ENCODE results near the gene ADCK1. TPM values are rescaled to one million over a fixed set of nuclear protein-coding genes. Genes with fewer than 3 reads are reported as not detected.
"Not testable (repeated sequence)": the region's sequence is repeated elsewhere in the genome, so short reads cannot be mapped to it uniquely, and the experiment has no call there.

Gene ADCK1
- total RNA-seq, 2 donors from 2014 or later = 2.6 to 26.4 TPM

DNA sequence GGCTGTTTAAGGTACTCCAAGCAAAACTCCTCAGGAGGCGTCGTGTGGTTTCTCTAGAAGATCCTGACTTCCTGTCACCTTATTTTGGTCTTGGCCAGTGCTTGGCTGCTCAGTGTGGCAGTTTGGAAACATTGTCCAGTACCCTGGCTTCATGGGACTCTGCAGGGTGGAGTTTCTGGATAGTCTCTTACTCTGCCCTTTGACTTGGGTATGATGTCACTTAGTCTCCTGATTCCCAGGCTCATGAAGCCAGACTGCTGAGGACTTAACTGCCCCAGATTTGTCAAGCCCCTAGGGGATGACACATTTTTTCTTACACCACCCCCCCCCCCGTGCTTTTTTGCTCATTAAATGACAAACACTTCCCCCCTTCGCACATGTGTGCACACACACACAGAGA, 82.7 kb downstream of the ADCK1 start:
- Histone ChIP-seq H3K9me3 (no peaks in the 10 kb centered on the region), H3K4me1 (peaks cover 22% of the 10 kb centered on the region), H3K36me3 (replicated peaks in 1 of 2; ENCODE audit: insufficient read depth in 1 of 2, low read depth in 2 of 2) (no peaks in the 10 kb centered on the region), H3K27me3 (no peaks in the 10 kb centered on the region), H3K4me3 (no peak overlapping the region), H3K27ac (no peak overlapping the region)
- no peak for TF ChIP-seq CTCF (IDR thresholded peaks at IDR 0.05)
- no peak for TF ChIP-seq POLR2A (IDR thresholded peaks at IDR 0.05)
- ATAC-seq (peak; percentile 38), DNase-seq (peak in 1 of 4 donors; percentile 21)
- intact Hi-C loops (cut with DNase I) = no loop called here
- 75 to 81% methylated on average over 2 to 4 of the region's 4 CpGs for WGBS, 2 donors

DNA sequence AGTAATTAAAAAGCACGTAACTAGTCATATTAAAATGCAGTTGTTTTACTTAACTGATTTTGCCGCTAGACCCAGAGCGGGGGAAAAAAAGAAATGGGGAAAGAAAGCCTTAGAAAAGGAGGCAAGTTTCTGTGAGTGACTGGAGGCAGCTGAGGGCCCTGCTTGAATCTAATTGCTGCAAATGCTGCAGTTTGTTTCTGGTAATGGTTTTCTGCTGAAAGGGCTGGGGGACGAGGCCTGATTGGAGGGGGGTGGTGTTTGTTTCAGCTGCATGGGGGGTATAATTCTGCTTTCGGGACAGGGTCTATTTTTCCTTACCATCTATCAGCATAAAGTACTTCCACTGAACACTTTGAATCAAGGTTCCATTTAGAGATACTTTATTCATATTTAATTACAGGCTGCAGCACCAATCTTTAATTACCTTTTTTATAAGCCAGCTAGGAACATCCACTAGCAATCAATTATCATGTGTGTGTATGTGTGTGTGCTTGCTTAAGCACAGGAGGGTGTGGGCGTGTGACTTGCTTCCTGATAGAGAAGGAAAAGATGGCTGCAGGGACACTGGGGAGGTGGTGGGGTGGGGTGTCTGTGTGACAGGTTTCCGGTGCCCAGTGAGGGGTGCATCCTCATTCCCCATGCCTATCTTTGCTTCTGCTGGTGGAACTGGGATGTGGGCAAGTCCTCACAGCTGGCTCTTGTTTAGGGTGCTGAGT, 83.4 kb downstream of the ADCK1 start:
- Histone ChIP-seq H3K4me3 (no peak overlapping the region), H3K27me3 (no peaks in the 10 kb centered on the region), H3K27ac (no peak overlapping the region), H3K4me1 (peaks cover 20% of the 10 kb centered on the region), H3K9me3 (no peaks in the 10 kb centered on the region), H3K36me3 (replicated peaks in 1 of 2; ENCODE audit: insufficient read depth in 1 of 2, low read depth in 2 of 2) (no peaks in the 10 kb centered on the region)
- WGBS, 2 donors = 85 to 95% methylated on average over 7 of the region's 7 CpGs
- DNase-seq (no peak), ATAC-seq (no peak)
- intact Hi-C loops (cut with DNase I) = no loop called here
- no peak for TF ChIP-seq CTCF (IDR thresholded peaks at IDR 0.05)
- TF ChIP-seq POLR2A (IDR thresholded peaks at IDR 0.05) = no peak

DNA sequence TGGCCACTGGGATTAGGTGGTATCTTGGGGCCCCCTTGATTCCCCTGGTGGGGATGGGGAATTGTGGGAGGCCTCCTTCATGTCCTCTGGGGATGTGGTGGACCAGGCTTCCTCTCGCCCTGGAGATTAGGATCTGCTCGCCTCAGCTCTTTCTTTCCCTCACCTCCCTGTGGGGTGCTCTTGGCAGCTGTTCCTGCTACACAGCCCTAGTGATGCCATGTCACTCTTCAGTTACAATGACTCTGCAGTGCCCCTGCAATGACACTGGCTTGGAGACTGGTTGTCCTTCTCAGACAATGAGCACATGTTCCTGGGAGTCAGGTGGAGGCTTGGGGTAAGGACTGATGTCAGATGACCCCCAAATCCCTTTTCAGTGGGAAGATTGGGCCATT, 83.9 kb downstream of the ADCK1 start:
- 69 to 100% methylated on average over 1 to 2 of the region's 2 CpGs for WGBS, 2 donors
- DNase-seq (no peak), ATAC-seq (no peak)

GRCh38 chr14:77885367-77885766, 85.5 kb downstream of the ADCK1 start:
- Histone ChIP-seq H3K4me3 (no peak overlapping the region), H3K27ac (no peak overlapping the region), H3K4me1 (no peaks in the 10 kb centered on the region), H3K9me3 (no peaks in the 10 kb centered on the region), H3K36me3 (replicated peaks in 1 of 2; ENCODE audit: insufficient read depth in 1 of 2, low read depth in 2 of 2) (no peaks in the 10 kb centered on the region), H3K27me3 (no peaks in the 10 kb centered on the region)
- intact Hi-C loops (cut with DNase I) = no loop called here
- WGBS, 2 donors = 89 to 93% methylated on average over 3 of the region's 3 CpGs
- no peak for DNase-seq
- no peak for ATAC-seq
- TF ChIP-seq CTCF (IDR thresholded peaks at IDR 0.05) (no peak), POLR2A (IDR thresholded peaks at IDR 0.05) (no peak)

More for the DNA sequence above, 83.9 kb downstream of the ADCK1 start:
- Histone ChIP-seq H3K36me3 (replicated peaks in 1 of 2; ENCODE audit: insufficient read depth in 1 of 2, low read depth in 2 of 2) (no peaks in the 10 kb centered on the region), H3K27me3 (no peaks in the 10 kb centered on the region), H3K9me3 (no peaks in the 10 kb centered on the region), H3K27ac (no peak overlapping the region), H3K4me1 (peaks cover 14% of the 10 kb centered on the region), H3K4me3 (no peak overlapping the region)
- TF ChIP-seq CTCF (IDR thresholded peaks at IDR 0.05) (no peak), POLR2A (IDR thresholded peaks at IDR 0.05) (no peak)
- intact Hi-C loops (cut with DNase I) = no loop called here

GRCh38 chr14:77886010-77886409, 86.1 kb downstream of the ADCK1 start:
- Histone ChIP-seq H3K27me3 (no peaks in the 10 kb centered on the region), H3K9me3 (no peaks in the 10 kb centered on the region), H3K27ac (no peak overlapping the region), H3K36me3 (replicated peaks in 1 of 2; ENCODE audit: insufficient read depth in 1 of 2, low read depth in 2 of 2) (no peaks in the 10 kb centered on the region), H3K4me3 (no peak overlapping the region), H3K4me1 (no peaks in the 10 kb centered on the region)
- no peak for ATAC-seq
- intact Hi-C loops (cut with DNase I) = no loop called here
- 87 to 90% methylated on average over 3 of the region's 3 CpGs for WGBS, 2 donors
- TF ChIP-seq POLR2A (IDR thresholded peaks at IDR 0.05) (no peak), CTCF (IDR thresholded peaks at IDR 0.05) (no peak)
- no peak for DNase-seq

- H3K27ac ChIP-seq; ATAC-seq; H3K9me3 ChIP-seq; intact Hi-C loops (cut with DNase I); H3K36me3 ChIP-seq (replicated peaks in 1 of 2; ENCODE audit: insufficient read depth in 1 of 2, low read depth in 2 of 2); H3K4me1 ChIP-seq; DNase-seq; H3K4me3 ChIP-seq; H3K27me3 ChIP-seq: not testable (repeated sequence)
- WGBS, 2 donors = 93 to 98% methylated on average over 3 of the region's 3 CpGs
Measured at GRCh38 chr14:77888903-77889302, 89.0 kb downstream of the ADCK1 start.
